ENCODE results near the gene DCLRE1B. TPM values are rescaled to one million over a fixed set of nuclear protein-coding genes. Genes with fewer than 3 reads are reported as not detected.

The DCLRE1B gene
- total RNA-seq: 10 to 100 TPM; 19.1 to 19.3 TPM

DNA sequence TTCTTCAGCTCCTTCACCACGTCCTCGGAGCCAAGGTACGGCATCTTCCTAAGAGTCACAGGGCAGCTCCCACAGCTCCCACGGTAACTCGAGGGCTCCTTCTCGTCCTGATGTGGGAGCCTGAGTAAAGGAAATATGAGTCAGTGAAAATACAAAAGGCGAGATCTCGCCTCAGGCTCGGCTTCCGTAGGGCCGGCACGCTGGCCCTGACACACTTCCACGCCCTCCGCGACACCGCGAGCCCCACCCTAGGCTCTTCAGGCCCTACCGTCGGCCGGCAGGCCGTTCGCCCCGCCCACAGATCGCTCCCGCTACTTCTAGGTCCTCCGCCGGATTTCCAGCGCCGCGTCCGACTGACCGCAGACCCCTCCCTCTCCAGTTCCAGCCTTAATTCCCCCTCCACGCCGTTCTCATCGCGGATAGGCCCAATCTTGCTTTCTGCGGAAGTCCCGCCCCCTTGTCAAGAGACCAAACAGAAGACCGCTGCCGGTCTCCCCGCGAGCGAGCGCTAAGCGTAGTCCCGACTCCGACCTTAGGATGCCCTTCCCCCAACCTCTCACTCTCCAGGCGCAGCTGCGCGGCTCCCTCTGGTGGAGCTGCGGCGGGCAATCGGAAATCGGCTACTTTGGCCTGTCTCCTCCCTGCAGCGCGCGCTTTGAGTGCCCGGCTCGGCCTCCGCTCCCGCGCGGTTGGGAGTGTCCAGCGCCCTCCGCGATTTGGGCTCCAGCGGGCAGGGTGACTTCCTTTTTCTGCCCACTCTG lies at the start of gene DCLRE1B, which contains the start of gene AP4B1:
Gene DCLRE1B, plus strand, starts transcription at position 653 of the 761 bp plus-strand sequence. CDS start 261 bp downstream, outside the sequence.
Gene AP4B1, minus strand, starts transcription at position 126 of the 761 bp plus-strand sequence. Its CDS starts 82 bp downstream, at position 44.
- ATAC-seq (peak; percentile 93), DNase-seq (peak; percentile 99)
- TF ChIP-seq, protein P1, sequence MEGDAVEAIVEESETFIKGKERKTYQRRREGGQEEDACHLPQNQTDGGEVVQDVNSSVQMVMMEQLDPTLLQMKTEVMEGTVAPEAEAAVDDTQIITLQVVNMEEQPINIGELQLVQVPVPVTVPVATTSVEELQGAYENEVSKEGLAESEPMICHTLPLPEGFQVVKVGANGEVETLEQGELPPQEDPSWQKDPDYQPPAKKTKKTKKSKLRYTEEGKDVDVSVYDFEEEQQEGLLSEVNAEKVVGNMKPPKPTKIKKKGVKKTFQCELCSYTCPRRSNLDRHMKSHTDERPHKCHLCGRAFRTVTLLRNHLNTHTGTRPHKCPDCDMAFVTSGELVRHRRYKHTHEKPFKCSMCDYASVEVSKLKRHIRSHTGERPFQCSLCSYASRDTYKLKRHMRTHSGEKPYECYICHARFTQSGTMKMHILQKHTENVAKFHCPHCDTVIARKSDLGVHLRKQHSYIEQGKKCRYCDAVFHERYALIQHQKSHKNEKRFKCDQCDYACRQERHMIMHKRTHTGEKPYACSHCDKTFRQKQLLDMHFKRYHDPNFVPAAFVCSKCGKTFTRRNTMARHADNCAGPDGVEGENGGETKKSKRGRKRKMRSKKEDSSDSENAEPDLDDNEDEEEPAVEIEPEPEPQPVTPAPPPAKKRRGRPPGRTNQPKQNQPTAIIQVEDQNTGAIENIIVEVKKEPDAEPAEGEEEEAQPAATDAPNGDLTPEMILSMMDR (IDR thresholded peaks at IDR 0.05): no peak
- peaks cover 51% of the 10 kb centered on the region for H3K4me1 Mint-ChIP-seq (ENCODE audit: low read depth)
- no peaks in the 10 kb centered on the region for H3K27me3 Mint-ChIP-seq
- ChIA-PET CTCF (interaction anchor here (0.9 to 5.6 kb wide), 26 partner anchors 9 to 74 kb away, joined by 3 to 55 read pairs (median 5); partner anchors contain the start of genes HIPK1 and OLFML3), POLR2A (interaction anchor here (0.6 to 3.8 kb wide), 25 partner anchors 9 to 129 kb away, joined by 3 to 93 read pairs (median 5); partner anchors contain the start of genes BCL2L15 and HIPK1)
- peak within 1 kb of the TSS; percentile 99 for H3K27ac Mint-ChIP-seq
- intact Hi-C loops (cut with micrococcal nuclease): loop anchor here (1.0 to 5.0 kb wide), 3 partner anchors 25 to 68 kb away; partner anchors contain the start of gene PTPN22
- peaks cover 54% of the 10 kb centered on the region for H3K36me3 Mint-ChIP-seq (ENCODE audit: low read depth)
- peak within 1 kb of the TSS; percentile 88 for H3K4me3 Mint-ChIP-seq
- no peaks in the 10 kb centered on the region for H3K9me3 Mint-ChIP-seq

GRCh38 chr1:113855630-113856400 lies 49.3 kb upstream of the DCLRE1B start:
- Mint-ChIP-seq H3K4me3 (no peak overlapping the region), H3K9me3 (no peaks in the 10 kb centered on the region), H3K36me3 (ENCODE audit: low read depth) (peaks cover 46% of the 10 kb centered on the region), H3K27ac (no peak overlapping the region), H3K27me3 (no peaks in the 10 kb centered on the region), H3K4me1 (ENCODE audit: low read depth) (peaks cover 33% of the 10 kb centered on the region)
- ATAC-seq: no peak
- TF ChIP-seq, protein P1 (IDR thresholded peaks at IDR 0.05): no peak
- no peak for DNase-seq
- ChIA-PET POLR2A (interaction anchor here (0.7 to 1.8 kb wide), 6 partner anchors 9 to 79 kb away, joined by 3 to 6 read pairs (median 4); no protein-coding TSS in a partner anchor), CTCF (interaction anchor here (1.2 to 1.8 kb wide), 2 partner anchors 12 to 21 kb away, joined by 5 to 6 read pairs; no protein-coding TSS in a partner anchor)
- intact Hi-C loops (cut with micrococcal nuclease): no loop called here

- ChIA-PET POLR2A (interaction anchor here (0.7 to 1.8 kb wide), 5 partner anchors 9 to 79 kb away, joined by 3 to 6 read pairs (median 4); no protein-coding TSS in a partner anchor), CTCF (interaction anchor here (1.2 to 1.8 kb wide), 2 partner anchors 12 to 21 kb away, joined by 5 to 6 read pairs; no protein-coding TSS in a partner anchor)
- H3K9me3 Mint-ChIP-seq: no peaks in the 10 kb centered on the region
- TF ChIP-seq, protein P1 (IDR thresholded peaks at IDR 0.05): no peak
- no peak overlapping the region for H3K4me3 Mint-ChIP-seq
- no peaks in the 10 kb centered on the region for H3K27me3 Mint-ChIP-seq
- peaks cover 32% of the 10 kb centered on the region for H3K4me1 Mint-ChIP-seq (ENCODE audit: low read depth)
- ATAC-seq (no peak), DNase-seq (no peak)
- peaks cover 48% of the 10 kb centered on the region for H3K36me3 Mint-ChIP-seq (ENCODE audit: low read depth)
- H3K27ac Mint-ChIP-seq: no peak overlapping the region
- intact Hi-C loops (cut with micrococcal nuclease): no loop called here
Measured at GRCh38 chr1:113856401-113856790, 48.7 kb upstream of the DCLRE1B start.

GRCh38 chr1:113857776-113858175 lies 47.4 kb upstream of the DCLRE1B start:
- POLR2A ChIA-PET: interaction anchor here (1.2 kb wide), 1 partner anchor 9 kb away, joined by 3 read pairs; no protein-coding TSS in a partner anchor
- H3K27ac Mint-ChIP-seq: no peak overlapping the region
- H3K4me1 Mint-ChIP-seq (ENCODE audit: low read depth): peaks cover 39% of the 10 kb centered on the region
- H3K4me3 Mint-ChIP-seq: no peak overlapping the region
- CTCF ChIA-PET: interaction anchor here (0.8 to 3.7 kb wide), 2 partner anchors 22 to 35 kb away, joined by 3 to 16 read pairs; no protein-coding TSS in a partner anchor
- H3K27me3 Mint-ChIP-seq: no peaks in the 10 kb centered on the region
- no peak for ATAC-seq
- H3K36me3 Mint-ChIP-seq (ENCODE audit: low read depth): peaks cover 48% of the 10 kb centered on the region
- DNase-seq: no peak
- no peaks in the 10 kb centered on the region for H3K9me3 Mint-ChIP-seq
- TF ChIP-seq, protein P1 (IDR thresholded peaks at IDR 0.05): no peak
- intact Hi-C loops (cut with micrococcal nuclease): no loop called here

All from activated CD8-positive, alpha-beta T cell treated with anti-CD3 and anti-CD28 coated beads for 36 hours (primary cell).